RPMI7951 (cell line): ENCODE results near the gene NELFA. TPM values are rescaled to one million over a fixed set of nuclear protein-coding genes. Genes with fewer than 3 reads are reported as not detected.

ENCODE experiments used
- DNase-seq: peaks from one replicate; pipeline ENCODE4 v3.0.0-alpha.2; 2012; ENCODE audit warnings: low read depth
- total RNA-seq: library from RNA; depleted of rRNA; stranded (reverse); fragments of >200 nt; shearing (Covaris generic); gene quantifications from 2 replicates; pipeline ENCODE4 v1.2.3, GENCODE V29; 2014; rRNA removed

NELFA gene
- total RNA-seq, 1 experiment from 2014 or later = 12.5 TPM

DNA sequence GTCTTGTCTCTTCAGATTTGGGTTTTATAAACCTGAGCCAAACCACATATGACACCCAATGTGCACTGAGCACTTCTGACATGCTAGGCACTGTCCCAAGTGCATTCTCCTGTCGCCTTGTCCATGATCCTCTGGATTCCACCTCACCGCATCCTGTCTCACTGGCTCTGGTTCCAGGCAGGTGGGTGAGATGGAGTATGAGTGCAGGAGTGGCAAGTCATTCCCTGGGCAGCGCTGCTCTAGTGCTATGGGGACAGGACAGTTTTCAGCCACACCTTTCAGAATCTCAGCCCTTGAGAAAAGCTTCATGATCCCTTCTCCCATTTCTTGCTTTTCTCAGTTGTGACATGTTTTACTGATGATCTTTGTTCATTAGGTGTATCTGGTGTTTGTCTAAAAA lies 71.2 kb downstream of the NELFA start:
- DNase-seq = no peak

DNA sequence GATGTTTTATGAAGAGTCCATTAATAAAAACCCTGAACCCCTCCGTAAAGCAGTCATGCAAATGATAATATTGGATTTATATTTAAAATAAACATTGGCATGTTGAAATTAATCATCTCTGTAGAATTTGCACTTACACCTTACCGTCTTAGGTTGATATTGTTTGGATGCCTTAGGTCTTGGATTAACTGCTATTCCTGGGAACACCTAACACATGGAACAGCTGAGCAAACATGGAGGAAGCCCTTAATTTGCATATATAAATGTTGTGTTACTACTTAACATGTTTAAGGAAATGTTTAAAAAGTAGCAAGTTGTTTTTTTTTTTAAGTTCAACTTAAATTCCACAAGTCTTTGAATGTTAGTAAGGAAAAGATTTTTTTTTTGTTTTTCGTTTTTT lies 75.1 kb downstream of the NELFA start:
- no peak for DNase-seq

DNA sequence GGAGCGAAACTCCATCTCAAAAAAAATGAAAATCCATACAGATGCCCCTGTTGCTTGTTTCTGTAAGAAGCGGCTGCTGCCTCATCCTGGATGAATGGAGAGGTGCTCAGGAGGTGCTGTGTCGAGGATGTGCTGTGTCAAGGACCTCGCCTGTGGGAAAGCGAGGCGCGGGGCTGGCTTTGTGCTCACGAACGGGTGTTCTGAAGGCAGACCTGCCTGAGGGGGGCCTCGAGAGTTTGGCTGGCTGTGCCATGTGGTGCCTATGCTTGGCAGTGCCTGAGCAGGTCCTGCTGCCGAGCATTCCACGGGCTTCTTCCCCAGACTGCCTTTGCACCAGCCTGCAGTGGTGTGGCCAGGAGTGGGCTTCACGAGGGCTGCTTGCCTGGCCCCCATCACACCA lies 76.0 kb downstream of the NELFA start:
- no peak for DNase-seq

Other genes starting within 250 kb of the NELFA start
- 0.20 TPM in 1 of 2 replicates, not detected in the other for gene FGFR3, start 215.7 kb downstream of the NELFA start, total RNA-seq
- 14.9 and 23.2 TPM in 2 replicates for gene LETM1, start 152.8 kb downstream of the NELFA start, total RNA-seq
- gene NSD2, start 137.6 kb downstream of the NELFA start, total RNA-seq = 44.8 and 45.1 TPM in 2 replicates
- 0.10 TPM in 1 of 2 replicates, not detected in the other for gene NAT8L, start 50.4 kb upstream of the NELFA start, total RNA-seq
- 12.1 and 12.2 TPM in 2 replicates for gene HAUS3, start 233.1 kb upstream of the NELFA start, total RNA-seq
- gene POLN, start 233.1 kb upstream of the NELFA start, total RNA-seq = 0.24 and 0.59 TPM in 2 replicates